CD4-positive, CD25-positive, alpha-beta regulatory T cell (primary cell): ENCODE results near the gene SPON1. TPM values are rescaled to one million over a fixed set of nuclear protein-coding genes. Genes with fewer than 3 reads are reported as not detected.

Experiments used
- ATAC-seq, 2 donors: fragments of 150-1000 bp; cut with Tn5 transposase; one replicate each; pipeline ENCODE4 v1.10.0; 2021; ENCODE audit warnings: low read depth in 2 of 2, moderate number of reproducible peaks in 2 of 2, moderate library complexity in 1 of 2
- DNase-seq, 3 donors: peaks; one replicate each; pipeline versions ENCODE4 v3.0.0 to v3.0.0-alpha.2; 2012 to 2022; ENCODE audit warnings: mixed read lengths in 1 of 3
- H3K27ac ChIP-seq: one replicate; pipeline ENCODE4 v1.7.0; 2013; ENCODE audit warnings: mild to moderate bottlenecking, low read length; ENCODE audit not compliant: insufficient read depth, poor library complexity, severe bottlenecking
- H3K27me3 ChIP-seq: one replicate; pipeline ENCODE4 v1.7.0; 2013; ENCODE audit warnings: low read length; ENCODE audit not compliant: control insufficient read depth, insufficient read depth
- H3K36me3 ChIP-seq: one replicate; pipeline ENCODE4 v1.7.0; 2013; ENCODE audit warnings: mild to moderate bottlenecking, low read length, moderate library complexity; ENCODE audit not compliant: control insufficient read depth, insufficient read depth
- H3K4me1 ChIP-seq: 2 replicates; pipeline ENCODE4 v1.7.0; 2013; ENCODE audit warnings: mild to moderate bottlenecking, low read length; ENCODE audit not compliant: insufficient read depth, control insufficient read depth, poor library complexity, severe bottlenecking
- H3K4me3 ChIP-seq: one replicate; pipeline ENCODE4 v1.7.0; 2013; ENCODE audit warnings: low read depth, mild to moderate bottlenecking, low read length, moderate library complexity
- H3K9me3 ChIP-seq, 2 experiments: 1 replicate in 1 of 2; 2 replicates in 1 of 2; pipeline ENCODE4 v1.7.0; 2013; ENCODE audit warnings: low read length in 2 of 2, mild to moderate bottlenecking in 1 of 2, moderate library complexity in 1 of 2; ENCODE audit not compliant: control insufficient read depth in 2 of 2
- H3K27ac Mint-ChIP-seq, 3 donors: one replicate each; pipeline ENCODE4 v1.8.0; 2020 to 2022; ENCODE audit warnings: mild to moderate bottlenecking in 3 of 3, mixed read lengths in 3 of 3, moderate library complexity in 2 of 3
- H3K27me3 Mint-ChIP-seq: one replicate; pipeline ENCODE4 v1.8.0; 2022; ENCODE audit warnings: mild to moderate bottlenecking, mixed read lengths
- H3K36me3 Mint-ChIP-seq: one replicate; pipeline ENCODE4 v1.8.0; 2020; ENCODE audit warnings: mixed read lengths
- H3K4me1 Mint-ChIP-seq, 4 donors: one replicate each; pipeline ENCODE4 v1.8.0; 2020 to 2022; ENCODE audit warnings: mixed read lengths in 4 of 4, mild to moderate bottlenecking in 1 of 4
- H3K4me3 Mint-ChIP-seq, 4 donors: one replicate each; pipeline ENCODE4 v1.8.0; 2020 to 2022; ENCODE audit warnings: mild to moderate bottlenecking in 4 of 4, mixed read lengths in 4 of 4, moderate library complexity in 3 of 4
- H3K9me3 Mint-ChIP-seq, 7 donors: one replicate each; pipeline ENCODE4 v1.8.0; 2020 to 2022; ENCODE audit warnings: mixed read lengths in 7 of 7, mild to moderate bottlenecking in 3 of 7, moderate library complexity in 2 of 7
- polyA plus RNA-seq, 4 donors: library from polyadenylated mRNA; unstranded; fragments of 300-500 nt; fragmentation: Illumina TruSeq; gene quantifications; one replicate each; pipeline ENCODE4 v1.2.3, GENCODE V29; 2021
- total RNA-seq: library from RNA; stranded (reverse); gene quantifications from one replicate; pipeline ENCODE4 v1.2.3, GENCODE V29; 2022

The SPON1 gene
- total and polyA plus RNA-seq, 5 donors from 2014 or later, result 0.45 to 1.2 (median 0.86) TPM

- Mint-ChIP-seq H3K4me1 (peaks cover 0 to 11% (median 5%) of the 10 kb centered on the region in 4 donors), H3K36me3 (no peaks in the 10 kb centered on the region), H3K27ac (no peak overlapping the region), H3K27me3 (no peaks in the 10 kb centered on the region), H3K9me3 (no peaks in the 10 kb centered on the region), H3K4me3 (no peak overlapping the region)
- Histone ChIP-seq H3K27ac (no peak overlapping the region), H3K27me3 (peaks cover 3% of the 10 kb centered on the region), H3K36me3 (no peaks in the 10 kb centered on the region), H3K4me1 (no peaks in the 10 kb centered on the region), H3K4me3 (no peak overlapping the region), H3K9me3 (no peaks in the 10 kb centered on the region)
- ATAC-seq (no peak), DNase-seq (no peak)
Measured at GRCh38 chr11:14059491-14059890, 97.0 kb downstream of the SPON1 start.

- no peak for ATAC-seq
- H3K27ac Mint-ChIP-seq, result no peak overlapping the region
- H3K27ac ChIP-seq, result no peak overlapping the region
- H3K36me3 ChIP-seq, result no peaks in the 10 kb centered on the region
- H3K4me1 Mint-ChIP-seq, result peaks cover 0 to 15% (median 10%) of the 10 kb centered on the region in 4 donors
- H3K27me3 Mint-ChIP-seq, result no peaks in the 10 kb centered on the region
- H3K36me3 Mint-ChIP-seq, result no peaks in the 10 kb centered on the region
- H3K4me1 ChIP-seq, result no peaks in the 10 kb centered on the region
- no peak for DNase-seq
- no peak overlapping the region for H3K4me3 Mint-ChIP-seq
- H3K9me3 ChIP-seq, result no peaks in the 10 kb centered on the region
- no peaks in the 10 kb centered on the region for H3K9me3 Mint-ChIP-seq
- H3K4me3 ChIP-seq, result no peak overlapping the region
- H3K27me3 ChIP-seq, result peaks cover 3% of the 10 kb centered on the region
Measured at GRCh38 chr11:14061721-14062120, 99.2 kb downstream of the SPON1 start.

- H3K36me3 ChIP-seq, result no peaks in the 10 kb centered on the region
- H3K4me3 ChIP-seq, result no peak overlapping the region
- no peak overlapping the region for H3K27ac ChIP-seq
- peaks cover 0 to 1% (median 0%) of the 10 kb centered on the region in 7 donors for H3K9me3 Mint-ChIP-seq
- peak in 1 of 2 donors; percentile 46 for ATAC-seq
- no peak overlapping the region for H3K27ac Mint-ChIP-seq
- no peaks in the 10 kb centered on the region for H3K36me3 Mint-ChIP-seq
- H3K4me1 ChIP-seq, result no peaks in the 10 kb centered on the region
- no peaks in the 10 kb centered on the region for H3K9me3 ChIP-seq
- H3K4me1 Mint-ChIP-seq, result peaks cover 0 to 15% (median 10%) of the 10 kb centered on the region in 4 donors
- H3K27me3 Mint-ChIP-seq, result no peaks in the 10 kb centered on the region
- peaks cover 5% of the 10 kb centered on the region for H3K27me3 ChIP-seq
- peak in 1 of 3 donors; percentile 29 for DNase-seq
- peak overlapping the region in 2 of 4 donors; percentile 39 to 77 for H3K4me3 Mint-ChIP-seq
Measured at GRCh38 chr11:14065141-14065540, 102.6 kb downstream of the SPON1 start.

GRCh38 chr11:14065681-14066080, 103.2 kb downstream of the SPON1 start:
- DNase-seq (no peak), ATAC-seq (no peak)
- H3K36me3 ChIP-seq, result no peaks in the 10 kb centered on the region
- no peaks in the 10 kb centered on the region for H3K9me3 ChIP-seq
- H3K27ac Mint-ChIP-seq, result no peak overlapping the region
- no peaks in the 10 kb centered on the region for H3K27me3 Mint-ChIP-seq
- no peak overlapping the region for H3K4me3 Mint-ChIP-seq
- H3K36me3 Mint-ChIP-seq, result no peaks in the 10 kb centered on the region
- peaks cover 0 to 15% (median 10%) of the 10 kb centered on the region in 4 donors for H3K4me1 Mint-ChIP-seq
- no peaks in the 10 kb centered on the region for H3K4me1 ChIP-seq
- peaks cover 0 to 1% (median 0%) of the 10 kb centered on the region in 7 donors for H3K9me3 Mint-ChIP-seq
- no peak overlapping the region for H3K27ac ChIP-seq
- H3K27me3 ChIP-seq, result peaks cover 5% of the 10 kb centered on the region
- H3K4me3 ChIP-seq, result no peak overlapping the region

- no peak overlapping the region for H3K27ac Mint-ChIP-seq
- no peak for ATAC-seq
- no peaks in the 10 kb centered on the region for H3K27me3 Mint-ChIP-seq
Measured at GRCh38 chr11:14067686-14068085, 105.2 kb downstream of the SPON1 start.

GRCh38 chr11:14070896-14071295, 108.4 kb downstream of the SPON1 start:
- Mint-ChIP-seq H3K9me3 (peaks cover 0 to 1% (median 0%) of the 10 kb centered on the region in 7 donors), H3K4me1 (peaks cover 4 to 28% (median 17%) of the 10 kb centered on the region in 4 donors), H3K36me3 (no peaks in the 10 kb centered on the region), H3K27me3 (no peaks in the 10 kb centered on the region), H3K4me3 (no peak overlapping the region), H3K27ac (no peak overlapping the region)
- Histone ChIP-seq H3K27ac (no peak overlapping the region), H3K4me1 (peaks cover 23% of the 10 kb centered on the region), H3K9me3 (no peaks in the 10 kb centered on the region), H3K4me3 (no peak overlapping the region), H3K27me3 (peaks cover 2% of the 10 kb centered on the region), H3K36me3 (no peaks in the 10 kb centered on the region)
- ATAC-seq (no peak), DNase-seq (no peak)

More at GRCh38 chr11:14067686-14068085, 105.2 kb downstream of the SPON1 start:
- no peaks in the 10 kb centered on the region for H3K36me3 ChIP-seq
- H3K9me3 ChIP-seq, result no peaks in the 10 kb centered on the region
- DNase-seq, result no peak
- H3K4me3 ChIP-seq, result no peak overlapping the region
- no peaks in the 10 kb centered on the region for H3K4me1 ChIP-seq
- Mint-ChIP-seq H3K36me3 (no peaks in the 10 kb centered on the region), H3K4me3 (no peak overlapping the region), H3K9me3 (peaks cover 0 to 1% (median 0%) of the 10 kb centered on the region in 7 donors), H3K4me1 (peaks cover 0 to 17% (median 10%) of the 10 kb centered on the region in 4 donors)
- peaks cover 2% of the 10 kb centered on the region for H3K27me3 ChIP-seq
- H3K27ac ChIP-seq, result no peak overlapping the region

- H3K4me1 Mint-ChIP-seq, result peaks cover 10 to 51% (median 31%) of the 10 kb centered on the region in 4 donors
- peak overlapping the region in 3 of 4 donors; percentile 7 to 21 (median 13) for H3K4me3 Mint-ChIP-seq
Measured at GRCh38 chr11:14073849-14074476, 111.4 kb downstream of the SPON1 start.

More at GRCh38 chr11:14073849-14074476, 111.4 kb downstream of the SPON1 start:
- Mint-ChIP-seq H3K9me3 (no peaks in the 10 kb centered on the region), H3K36me3 (no peaks in the 10 kb centered on the region), H3K27ac (peak overlapping the region; percentile 25 to 78 (median 76)), H3K27me3 (no peaks in the 10 kb centered on the region)
- Histone ChIP-seq H3K36me3 (no peaks in the 10 kb centered on the region), H3K27ac (peak overlapping the region; percentile 36), H3K4me3 (no peak overlapping the region), H3K9me3 (no peaks in the 10 kb centered on the region), H3K27me3 (no peaks in the 10 kb centered on the region), H3K4me1 (peaks cover 35% of the 10 kb centered on the region)
- no peak for DNase-seq
- ATAC-seq, result no peak
